Left lobe of liver (tissue), 2 donors: ENCODE measurements around the gene CUX1. TPM values are rescaled to one million over a fixed set of nuclear protein-coding genes. Genes with fewer than 3 reads are reported as not detected.
"Not testable (repeated sequence)": the region's sequence is repeated elsewhere in the genome, so short reads cannot be mapped to it uniquely, and the experiment has no call there.

Experiments
- ATAC-seq: fragments of 200-7000 bp; cut with Tn5 transposase; one replicate; pipeline ENCODE4 v1.9.1; 2020; ENCODE audit warnings: mild to moderate bottlenecking, moderate library complexity
- DNase-seq: peaks from one replicate; pipeline ENCODE4 v3.0.0-alpha.2; 2020; ENCODE audit warnings: low spot score
- total RNA-seq: library from RNA; stranded (reverse); gene quantifications from one replicate; pipeline ENCODE4 v1.2.1, GENCODE V29; 2021
- donor health status: DM: no; HTN: no; CAD: no; lungs with moderate emphysema.
- donor health status: DM: no; HTN: yes; CAD: no.

Gene CUX1
- total RNA-seq, 1 donor from 2014 or later: 42.0 TPM

DNA sequence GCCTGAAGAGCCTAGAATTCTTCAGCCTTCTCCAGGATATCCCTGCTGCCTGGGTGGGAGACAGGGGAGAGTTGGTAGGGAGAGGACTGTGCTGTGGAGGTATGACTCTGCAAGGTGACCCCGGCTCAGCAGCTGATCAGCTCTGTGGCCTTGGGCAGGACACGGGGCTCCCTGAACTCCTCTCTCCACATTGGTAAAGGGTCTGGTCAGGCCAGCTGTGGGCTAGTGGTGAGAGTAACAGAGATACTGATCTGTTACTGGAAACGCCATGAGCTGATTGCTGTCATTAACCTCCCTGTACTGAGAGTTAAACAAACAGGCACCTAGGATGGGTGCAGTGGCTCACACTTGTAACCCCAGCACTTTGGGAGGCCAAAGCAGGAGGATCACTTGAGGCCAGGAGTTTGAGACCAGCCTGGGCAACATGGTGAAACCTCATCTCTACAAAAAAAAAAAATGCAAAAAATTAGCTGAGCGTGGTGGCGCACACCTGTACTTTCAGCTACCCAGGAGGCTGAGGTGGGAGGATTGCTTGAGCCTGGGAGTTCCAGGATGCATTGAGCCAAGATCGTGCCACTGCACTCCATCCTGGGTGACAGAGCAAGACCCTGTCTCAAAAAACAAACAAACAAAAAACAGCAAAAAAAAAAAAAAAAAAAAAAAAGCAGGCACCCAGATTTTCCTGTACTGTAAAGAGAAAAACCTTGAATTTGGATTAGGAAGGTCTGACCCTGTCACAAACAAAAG lies 151.5 kb downstream of the CUX1 start:
- DNase-seq (no peak), ATAC-seq (no peak)

DNA sequence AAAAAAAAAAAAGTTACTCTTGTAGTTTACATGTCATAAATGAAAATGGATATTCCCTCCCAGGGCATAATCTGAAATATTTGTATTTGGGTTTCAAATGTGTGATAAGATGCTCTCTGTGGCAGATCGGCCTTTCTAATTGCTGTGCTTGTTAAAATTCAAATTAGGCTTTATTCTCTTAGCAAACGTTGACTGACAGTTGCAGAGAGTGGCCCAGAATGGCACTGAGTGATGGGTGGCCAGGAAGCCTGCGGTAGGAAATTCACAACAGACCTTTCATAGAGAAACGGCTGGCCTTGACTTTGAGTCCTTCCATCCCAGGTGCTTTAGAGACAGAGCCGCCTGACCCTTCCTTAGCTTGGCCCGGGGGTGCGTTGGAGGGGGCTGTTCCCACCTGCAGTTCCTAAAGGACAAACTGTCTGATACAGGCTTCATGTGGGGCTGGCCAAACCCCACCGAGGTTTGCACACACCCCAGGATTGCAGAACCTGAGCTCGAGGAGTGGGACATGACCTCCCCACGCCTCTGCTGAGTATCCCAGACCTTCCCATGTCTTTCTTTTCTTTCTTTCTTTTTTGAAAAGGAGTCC lies 152.7 kb downstream of the CUX1 start:
- ATAC-seq (no peak), DNase-seq (no peak)

DNA sequence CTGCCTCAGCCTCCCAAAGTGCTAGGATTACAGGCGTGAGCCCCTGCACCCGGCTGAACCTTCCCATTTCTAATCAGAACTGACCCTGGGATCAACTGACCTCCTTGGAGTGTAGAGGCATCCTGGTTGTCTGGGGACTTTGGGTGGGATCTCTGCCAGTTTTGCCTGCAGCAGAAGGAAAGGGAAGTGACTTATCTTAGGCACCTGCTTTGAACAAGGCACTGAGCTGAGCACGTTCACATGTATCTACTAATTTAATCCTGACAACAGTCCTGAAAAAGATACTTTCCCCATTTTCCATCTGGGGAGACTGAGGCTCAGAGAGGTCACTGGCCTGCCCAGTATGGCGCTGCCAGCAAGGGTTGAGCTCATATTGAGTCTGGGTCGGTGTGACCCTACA lies 153.4 kb downstream of the CUX1 start:
- ATAC-seq (no peak), DNase-seq (no peak)

DNA sequence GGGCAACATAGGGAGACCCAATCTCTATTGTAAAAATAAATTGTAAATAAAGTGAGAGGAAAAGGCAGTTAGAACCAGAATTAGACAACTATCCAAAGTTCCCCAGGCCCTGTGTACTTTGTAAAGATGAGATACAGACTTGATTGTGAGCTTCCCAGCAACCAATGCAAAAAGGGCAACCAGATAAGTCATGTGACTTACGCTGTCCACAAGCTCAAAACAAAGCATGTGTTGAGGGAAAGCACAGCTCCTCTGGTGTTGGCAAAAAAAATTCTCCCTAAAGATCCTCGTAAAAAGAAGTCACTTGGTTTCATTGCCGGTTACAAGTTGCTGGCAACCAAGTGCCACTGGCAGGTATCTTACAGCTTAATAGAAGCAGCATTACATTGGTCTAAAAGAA lies 154.0 kb downstream of the CUX1 start:
- ATAC-seq: no peak

DNA sequence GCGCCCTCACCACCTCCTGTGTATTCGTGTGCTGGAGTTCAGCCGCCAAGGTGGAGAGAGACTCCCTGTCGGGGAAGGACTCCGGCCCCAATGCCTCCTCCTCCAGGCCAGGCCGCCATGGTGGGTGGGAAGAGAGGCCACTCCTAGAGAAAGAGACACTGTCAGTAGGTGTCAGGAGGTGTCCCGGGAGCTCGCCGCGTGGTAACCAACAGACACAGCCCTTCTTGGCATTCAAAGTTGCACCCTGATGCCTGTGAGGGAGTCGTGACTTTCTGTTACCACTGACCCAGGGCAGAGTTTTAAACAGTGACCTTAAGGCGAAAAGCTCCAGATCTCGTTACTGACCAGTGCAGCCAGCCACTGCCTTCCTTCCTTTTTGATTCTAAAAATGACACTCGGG lies 155.2 kb downstream of the CUX1 start:
- DNase-seq: no peak
- no peak for ATAC-seq

More for the DNA sequence above, 154.0 kb downstream of the CUX1 start:
- DNase-seq: no peak

DNA sequence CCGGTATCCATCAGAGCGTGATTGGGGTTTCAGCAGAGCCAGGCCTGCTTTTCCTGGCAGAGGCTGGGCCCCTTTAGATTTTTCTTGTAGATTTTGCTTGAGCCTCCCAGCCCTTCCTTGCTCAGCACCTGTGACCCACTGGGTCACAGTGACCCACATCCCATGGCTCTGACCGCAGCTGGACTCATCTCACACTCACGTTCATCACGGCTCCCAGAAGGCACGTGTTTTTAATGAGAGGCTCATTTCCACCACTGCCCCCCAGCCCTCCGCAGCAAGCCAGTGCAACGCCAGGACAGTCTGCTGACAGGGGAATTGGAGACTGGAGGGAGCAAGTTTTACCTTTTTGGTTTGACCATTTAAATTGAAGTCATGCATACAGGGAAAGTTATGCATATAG lies 155.7 kb downstream of the CUX1 start:
- DNase-seq: no peak
- no peak for ATAC-seq

DNA sequence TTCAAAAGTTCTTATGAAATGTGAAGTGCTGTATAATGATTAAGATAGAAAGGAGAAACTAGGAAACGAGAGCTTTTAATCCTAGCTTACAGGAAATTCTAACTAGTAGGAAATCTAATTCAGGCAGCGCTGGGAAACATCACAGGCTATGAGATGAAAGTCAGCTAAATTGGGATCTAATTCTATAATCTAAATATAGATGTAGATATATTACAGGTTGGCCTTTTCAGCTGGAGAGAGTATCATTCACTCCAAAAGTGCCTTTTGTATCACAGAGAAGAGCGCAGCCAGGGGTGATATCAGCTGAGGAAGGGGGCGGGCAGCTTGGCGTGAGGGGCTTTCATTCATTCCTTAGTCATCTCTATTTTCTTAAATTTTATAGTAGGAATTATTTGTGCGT lies 157.0 kb downstream of the CUX1 start:
- no peak for ATAC-seq
- no peak for DNase-seq

DNA sequence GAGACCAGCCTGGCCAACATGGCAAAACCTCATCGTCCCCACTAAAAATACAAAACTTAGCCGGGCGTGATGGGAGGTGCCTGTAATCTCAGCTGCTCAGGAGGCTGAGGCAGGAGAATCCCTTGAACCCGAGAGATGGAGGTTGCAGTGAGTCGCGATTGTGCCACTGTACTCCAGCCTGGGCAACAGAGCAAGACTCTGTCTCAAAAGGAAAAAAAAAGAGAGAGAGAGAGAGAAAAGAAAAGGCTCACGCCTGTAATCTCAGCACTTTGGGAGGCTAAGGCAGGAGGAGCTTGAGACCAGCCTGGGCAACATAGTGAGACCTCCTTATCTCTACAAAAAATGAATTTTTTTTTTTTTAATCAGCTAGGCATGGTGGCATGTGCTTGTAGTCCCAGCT lies 157.6 kb downstream of the CUX1 start:
- ATAC-seq (no peak), DNase-seq (no peak)

DNA sequence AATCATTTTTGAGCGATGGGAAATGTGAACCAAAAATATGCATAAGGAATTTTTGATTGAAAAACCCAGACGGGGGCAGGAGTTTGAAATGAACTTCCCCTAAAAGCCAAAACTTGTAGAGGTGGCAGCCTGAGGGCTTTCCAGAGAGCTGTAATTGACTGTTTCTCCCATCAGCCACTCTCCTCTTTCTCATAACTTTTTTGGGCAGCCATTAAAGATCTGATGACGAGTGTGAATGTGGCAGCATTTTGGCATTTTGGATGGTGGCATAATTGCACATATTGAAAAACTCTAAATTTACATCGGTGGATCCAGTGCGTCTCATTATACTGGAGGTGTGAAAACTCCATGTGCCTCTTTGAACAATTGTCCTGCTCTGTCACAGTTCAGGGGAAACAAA lies 159.0 kb downstream of the CUX1 start:
- no peak for DNase-seq
- no peak for ATAC-seq

DNA sequence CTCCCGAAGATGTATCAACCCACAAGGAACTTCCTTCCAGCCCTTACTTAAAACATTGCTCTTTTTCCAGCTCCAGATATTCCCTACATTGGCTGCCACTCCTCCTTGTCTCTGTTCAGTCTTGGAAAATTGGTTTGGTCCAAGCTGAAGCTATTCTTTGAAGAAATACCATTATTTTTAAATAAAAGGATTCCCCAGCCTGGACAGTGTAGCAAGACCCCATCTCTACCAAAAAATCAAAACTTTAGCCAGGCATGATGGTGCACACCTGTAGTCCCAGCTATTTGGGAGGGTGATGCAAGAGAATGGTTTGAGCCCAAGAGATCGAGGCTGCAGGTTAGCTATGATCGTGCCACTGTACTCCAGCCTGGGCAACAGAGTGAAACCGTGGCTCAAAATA lies 159.8 kb downstream of the CUX1 start:
- no peak for ATAC-seq
- no peak for DNase-seq

DNA sequence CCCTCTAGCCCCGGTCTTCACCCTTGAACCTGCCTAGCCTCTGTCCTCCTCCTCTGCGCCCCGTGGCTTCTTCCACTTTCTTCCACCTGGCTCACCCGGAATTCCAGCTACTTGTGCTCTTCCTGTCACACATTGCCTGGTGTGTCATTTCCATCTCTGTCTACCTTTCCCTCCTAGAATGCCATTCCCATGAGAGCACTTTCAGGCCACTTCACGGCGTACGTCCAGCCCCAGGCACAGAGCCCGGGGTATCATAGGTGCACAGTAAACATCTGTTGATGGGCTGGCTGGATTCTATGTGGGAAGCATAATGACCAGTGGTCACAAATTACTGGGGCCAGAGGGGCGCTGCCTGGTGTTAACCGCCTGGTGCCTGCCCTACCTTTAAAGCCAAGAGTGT lies 161.3 kb downstream of the CUX1 start:
- DNase-seq (no peak), ATAC-seq (no peak)

DNA sequence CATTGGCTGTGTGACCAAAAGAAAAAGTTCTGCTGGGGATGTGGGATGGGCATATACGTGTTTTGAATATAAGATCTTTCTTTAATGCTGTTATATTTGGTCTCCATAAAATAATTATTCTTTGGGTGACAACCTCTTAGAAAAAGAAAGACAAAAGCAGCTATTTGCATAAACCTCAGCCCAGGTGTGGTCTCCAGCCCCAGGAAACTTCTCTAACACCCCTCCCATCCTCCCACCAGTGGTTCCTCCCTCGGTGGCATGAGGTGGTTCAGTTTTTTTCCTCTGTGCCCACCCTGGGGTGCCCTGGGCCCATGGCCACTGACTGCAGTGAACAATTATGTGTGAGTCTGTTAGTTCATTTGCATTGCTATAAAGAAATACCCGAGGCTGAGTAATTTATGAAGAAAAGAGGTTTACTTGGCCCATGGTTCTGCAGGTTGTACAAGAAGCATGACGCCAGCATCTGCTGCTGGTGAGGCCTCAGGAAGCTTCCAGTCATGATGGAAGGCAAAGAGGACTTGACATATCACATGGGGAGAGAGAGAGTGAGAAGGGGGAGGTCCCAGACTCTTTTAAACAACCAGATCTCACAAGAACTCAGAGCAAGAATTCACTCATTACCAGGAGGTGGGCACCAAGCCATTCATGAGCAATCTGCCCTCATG lies 165.9 kb downstream of the CUX1 start:
- DNase-seq (no peak), ATAC-seq (no peak)

DNA sequence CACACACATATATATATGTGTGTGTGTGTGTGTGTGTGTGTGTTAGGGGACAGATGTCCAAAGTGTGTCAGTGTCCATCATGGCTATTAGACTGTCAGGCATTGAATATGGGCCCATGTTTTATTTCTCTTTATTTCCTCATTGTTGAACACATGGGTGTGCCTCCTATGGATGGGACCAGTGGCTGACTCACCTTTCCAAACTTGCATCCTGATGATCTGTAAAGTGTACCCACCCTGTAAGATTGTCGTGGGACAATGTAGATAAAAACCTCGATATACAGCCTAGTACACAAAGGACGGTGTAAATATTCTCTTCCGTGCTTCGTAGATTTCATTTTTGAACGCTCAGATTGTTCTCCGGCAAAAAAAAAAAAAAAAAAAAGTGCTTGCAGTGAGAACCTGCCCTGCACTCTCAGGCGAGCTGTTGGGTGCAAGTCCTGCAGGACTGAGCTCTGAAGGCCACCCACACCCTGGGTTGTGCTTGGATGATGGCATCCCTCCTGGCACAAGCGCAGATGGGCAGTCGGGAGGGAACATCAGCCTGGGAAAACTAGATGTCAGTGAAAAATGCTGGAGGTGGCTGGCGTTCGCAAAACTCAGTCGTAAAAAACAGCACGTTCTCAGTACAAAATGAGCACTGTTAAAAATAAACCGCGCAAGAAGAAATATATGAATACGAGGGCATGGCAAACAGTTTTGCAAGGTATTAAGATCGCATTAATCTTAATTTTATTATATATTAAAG lies 166.9 kb downstream of the CUX1 start:
- ATAC-seq (no peak), DNase-seq (no peak)

DNA sequence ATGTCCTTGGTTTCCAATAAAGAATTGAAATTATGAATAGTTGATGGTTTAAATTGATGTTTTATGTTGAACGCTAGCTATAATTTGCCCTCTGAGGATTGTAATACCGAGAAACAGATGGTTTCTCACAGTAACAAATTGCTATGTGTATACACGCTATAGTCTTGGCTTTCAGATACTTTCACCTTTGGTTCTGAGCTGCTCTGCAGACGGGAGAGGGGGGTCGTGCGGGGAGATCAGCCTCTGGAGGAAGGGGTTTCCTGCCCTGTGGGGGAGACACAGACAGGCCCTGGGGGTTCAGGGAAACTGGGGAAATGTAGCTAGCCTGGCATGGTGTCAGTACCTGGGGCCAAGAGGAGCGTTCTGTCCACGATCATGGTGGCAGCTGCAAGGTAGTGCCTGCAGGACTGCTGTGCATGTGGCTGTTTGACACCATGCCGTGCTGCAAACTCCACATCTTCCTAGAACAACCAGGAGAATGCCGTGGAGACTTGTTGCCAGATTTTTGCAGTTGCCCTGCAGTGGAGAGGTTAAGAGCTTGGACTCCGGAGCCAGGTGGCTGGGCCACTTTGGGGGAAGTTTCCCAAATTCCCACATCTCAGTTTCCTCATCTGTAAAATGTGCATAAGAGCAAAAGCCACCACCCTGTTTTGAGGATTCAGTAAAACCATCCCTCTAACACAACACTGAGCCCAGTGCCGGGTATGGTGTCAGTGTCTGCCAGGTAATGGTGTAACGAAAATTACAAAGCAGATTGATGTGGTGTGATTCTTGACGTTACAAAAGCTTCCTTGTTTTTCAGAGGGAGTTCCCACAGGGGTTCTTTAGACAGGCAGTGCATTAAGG lies 167.9 kb downstream of the CUX1 start:
- no peak for DNase-seq

DNA sequence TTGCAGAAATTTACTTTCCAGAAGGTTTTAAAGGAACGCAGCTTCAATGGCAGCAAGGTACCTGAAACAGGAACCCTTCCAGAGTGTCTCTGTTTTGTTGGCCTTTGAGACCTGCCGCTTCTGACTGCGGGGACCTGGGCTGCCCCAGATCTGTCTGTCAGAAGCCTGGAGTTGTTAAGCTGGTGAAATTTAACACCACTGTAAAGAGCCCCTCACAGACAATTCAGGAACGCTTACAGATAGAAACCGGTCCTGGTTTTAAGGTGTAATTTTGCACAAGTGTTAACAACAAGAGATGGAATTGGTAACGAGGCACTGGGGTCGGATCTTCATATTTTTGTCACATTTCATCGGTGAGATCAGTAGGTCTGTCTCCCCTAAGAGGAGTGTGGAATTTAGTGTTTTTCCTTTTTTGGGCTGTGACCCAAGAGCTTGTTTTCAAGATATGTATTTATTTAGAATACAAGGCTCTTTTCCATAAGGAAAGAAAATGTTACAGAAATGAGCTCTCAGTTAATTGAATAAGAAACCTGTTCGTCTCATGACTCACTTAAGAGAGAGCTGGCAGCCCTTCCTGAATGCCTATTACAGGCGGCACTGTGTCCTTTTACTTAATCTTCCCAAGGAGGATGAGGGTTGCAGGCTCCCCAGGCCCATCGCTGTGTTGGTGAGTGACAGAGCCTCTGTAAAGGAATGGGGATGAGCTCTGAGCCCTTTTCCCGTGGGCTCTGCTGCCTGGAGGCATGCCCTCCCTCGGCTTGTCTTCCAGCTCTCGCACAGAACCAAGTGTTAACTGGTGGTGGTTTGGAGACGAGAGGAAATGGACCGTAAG lies 168.7 kb downstream of the CUX1 start:
- ATAC-seq: no peak

More for the DNA sequence above, 167.9 kb downstream of the CUX1 start:
- no peak for ATAC-seq

DNA sequence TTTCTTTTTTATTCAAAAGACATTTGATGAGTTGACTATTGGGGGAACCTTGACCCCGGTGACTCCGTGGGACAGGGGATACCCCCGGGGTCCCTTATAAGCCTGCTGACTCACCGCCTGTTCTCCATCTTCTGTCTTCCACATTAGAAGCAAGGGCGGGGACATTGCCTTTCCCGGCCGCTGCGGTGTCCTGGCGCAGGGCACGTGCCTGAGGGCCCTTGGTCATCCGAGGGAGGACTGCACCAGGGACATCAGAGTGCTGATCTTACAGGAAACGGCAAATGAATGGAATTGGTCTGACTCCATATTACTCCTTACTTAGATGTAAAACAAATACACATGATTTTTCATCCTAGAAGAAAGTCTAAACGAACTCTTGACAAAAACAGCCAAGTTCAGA lies 170.1 kb downstream of the CUX1 start:
- ATAC-seq (no peak), DNase-seq (no peak)

More for the DNA sequence above, 168.7 kb downstream of the CUX1 start:
- no peak for DNase-seq

DNA sequence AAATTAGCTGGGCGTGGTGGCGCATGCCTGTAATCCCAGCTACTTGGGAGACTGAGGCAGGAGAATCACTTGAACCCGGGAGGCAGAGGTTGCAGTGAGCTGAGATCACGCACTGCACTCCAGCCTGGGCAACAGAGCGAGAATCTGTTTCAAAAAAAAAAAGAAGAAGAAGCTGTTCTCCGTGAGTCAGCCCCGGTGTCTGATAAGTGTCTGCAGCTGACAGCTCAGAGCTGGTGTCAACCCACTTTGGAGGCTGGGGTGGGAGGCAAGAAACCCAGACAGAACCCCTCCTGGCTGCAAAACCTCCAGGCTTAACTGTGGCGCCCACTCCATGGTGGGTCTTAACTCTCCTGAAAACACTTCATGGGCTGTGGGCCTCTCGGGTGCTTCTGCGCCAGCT lies 170.6 kb downstream of the CUX1 start:
- not testable (repeated sequence) for DNase-seq, ATAC-seq

DNA sequence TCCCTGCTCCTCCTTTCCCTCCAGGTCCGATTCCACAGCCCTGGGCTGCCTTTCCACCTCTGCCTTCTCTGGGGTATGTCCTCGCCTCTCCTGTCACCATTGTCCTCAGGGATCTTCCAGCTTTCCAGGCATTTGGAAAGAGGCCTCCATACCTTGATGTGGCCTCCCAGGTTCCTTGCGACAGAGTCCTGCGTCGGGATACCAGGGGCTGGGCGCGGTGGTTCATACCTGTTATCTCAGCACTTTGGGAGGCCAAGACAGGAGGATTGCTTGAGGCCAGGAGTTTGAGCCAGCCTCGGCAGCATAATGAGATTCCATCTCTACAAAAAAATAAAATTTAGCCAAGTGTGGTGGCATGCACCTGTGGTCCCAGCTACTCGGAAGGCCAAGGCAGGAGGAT lies 171.1 kb downstream of the CUX1 start:
- ATAC-seq (no peak), DNase-seq (no peak)

DNA sequence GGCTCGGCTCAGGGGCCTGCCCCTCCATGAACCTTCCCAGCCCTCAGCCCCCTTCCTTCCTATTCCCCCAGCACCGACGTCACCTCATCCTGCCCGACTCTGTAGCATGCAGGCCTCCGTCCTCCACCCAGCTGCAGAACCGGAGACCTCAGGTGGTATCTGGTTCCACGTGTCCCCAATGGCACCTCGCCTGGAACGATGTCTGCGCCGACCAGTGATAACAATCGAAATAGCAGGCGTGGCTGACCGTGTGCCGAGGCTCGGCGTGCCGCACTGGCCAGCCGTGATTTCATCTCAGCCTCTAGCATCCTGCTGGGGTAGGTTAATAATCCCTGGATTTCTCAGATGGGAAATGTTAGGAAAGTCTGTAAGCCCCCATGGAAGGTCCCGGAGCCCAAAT lies 171.7 kb downstream of the CUX1 start:
- no peak for ATAC-seq

More for the DNA sequence above, 171.7 kb downstream of the CUX1 start:
- no peak for DNase-seq
